Measurements from ENCODE around the gene ASTL. TPM values are rescaled to one million over a fixed set of nuclear protein-coding genes. Genes with fewer than 3 reads are reported as not detected.
A peak's percentile ranks its signal among the peaks of the same experiment; 100 is the strongest.

The ASTL gene
- total RNA-seq, 3 donors from 2014 or later (not counting 1 experiment from before 2014, with no cell fraction given) = 5.5 to 11.3 (median 8.8) TPM

DNA sequence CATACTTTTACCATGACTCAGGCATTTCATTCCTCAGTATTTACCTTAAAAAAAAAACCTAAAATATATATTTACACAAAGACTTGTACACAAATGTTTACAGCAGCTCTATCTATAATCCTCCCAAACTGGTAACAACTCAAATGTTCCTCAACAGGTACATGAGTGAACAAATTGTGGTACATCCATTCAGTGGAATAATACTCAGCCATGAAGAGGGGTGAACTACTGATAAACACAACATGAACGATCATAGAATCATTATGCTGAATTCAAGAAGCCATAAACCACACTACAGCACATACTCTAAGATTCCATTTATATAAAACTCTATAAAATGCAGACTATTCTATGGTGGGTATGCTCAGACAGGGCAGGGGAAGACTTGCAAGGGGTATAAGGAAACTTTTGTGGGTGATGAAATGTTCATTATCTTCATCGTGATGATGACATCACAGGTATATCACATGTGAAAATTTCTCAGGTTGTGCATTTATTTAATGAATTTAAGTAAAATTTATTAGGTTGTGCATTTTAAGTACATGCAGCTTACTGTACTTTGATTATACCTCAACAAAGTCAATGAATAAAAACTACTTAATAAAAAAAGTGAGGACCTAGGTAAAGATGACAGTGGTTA, 31.7 kb upstream of the ASTL start:
- Histone ChIP-seq H3K9me3 (ENCODE audit: control insufficient read depth, insufficient read depth, low read length) (no peaks in the 10 kb centered on the region), H3K36me3 (ENCODE audit: control insufficient read depth, insufficient read depth, low read length) (no peaks in the 10 kb centered on the region), H3K4me3 (ENCODE audit: low read length) (no peak overlapping the region), H3K27ac (ENCODE audit: low read length) (no peak overlapping the region), H3K4me1 (ENCODE audit: control insufficient read depth, insufficient read depth, low read length) (peaks cover 13% of the 10 kb centered on the region), H3K27me3 (ENCODE audit: control insufficient read depth, insufficient read depth, low read length) (no peaks in the 10 kb centered on the region)
- H3K36me3 Mint-ChIP-seq = no peaks in the 10 kb centered on the region
- H3K27me3 Mint-ChIP-seq (ENCODE audit: low read depth in 2 of 2) = no peaks in the 10 kb centered on the region
- peaks cover 6 to 15% of the 10 kb centered on the region in 2 donors for H3K4me1 Mint-ChIP-seq
- peak overlapping the region in 1 of 2 donors; percentile 10 for H3K27ac Mint-ChIP-seq
- no peak for ATAC-seq
- H3K4me3 Mint-ChIP-seq = no peak overlapping the region
- no peak for DNase-seq
- WGBS (ENCODE audit: insufficient coverage) = 100% methylated on average over 1 of the region's 2 CpGs
- H3K9me3 Mint-ChIP-seq = no peaks in the 10 kb centered on the region
- TF ChIP-seq, protein P1, sequence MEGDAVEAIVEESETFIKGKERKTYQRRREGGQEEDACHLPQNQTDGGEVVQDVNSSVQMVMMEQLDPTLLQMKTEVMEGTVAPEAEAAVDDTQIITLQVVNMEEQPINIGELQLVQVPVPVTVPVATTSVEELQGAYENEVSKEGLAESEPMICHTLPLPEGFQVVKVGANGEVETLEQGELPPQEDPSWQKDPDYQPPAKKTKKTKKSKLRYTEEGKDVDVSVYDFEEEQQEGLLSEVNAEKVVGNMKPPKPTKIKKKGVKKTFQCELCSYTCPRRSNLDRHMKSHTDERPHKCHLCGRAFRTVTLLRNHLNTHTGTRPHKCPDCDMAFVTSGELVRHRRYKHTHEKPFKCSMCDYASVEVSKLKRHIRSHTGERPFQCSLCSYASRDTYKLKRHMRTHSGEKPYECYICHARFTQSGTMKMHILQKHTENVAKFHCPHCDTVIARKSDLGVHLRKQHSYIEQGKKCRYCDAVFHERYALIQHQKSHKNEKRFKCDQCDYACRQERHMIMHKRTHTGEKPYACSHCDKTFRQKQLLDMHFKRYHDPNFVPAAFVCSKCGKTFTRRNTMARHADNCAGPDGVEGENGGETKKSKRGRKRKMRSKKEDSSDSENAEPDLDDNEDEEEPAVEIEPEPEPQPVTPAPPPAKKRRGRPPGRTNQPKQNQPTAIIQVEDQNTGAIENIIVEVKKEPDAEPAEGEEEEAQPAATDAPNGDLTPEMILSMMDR (IDR thresholded peaks at IDR 0.05) = no peak
- intact Hi-C loops (cut with micrococcal nuclease) = loop anchor here (10.0 kb wide), 2 partner anchors 145 to 175 kb away; partner anchors contain the start of gene ANKRD36C

GRCh38 chr2:96167407-96168013, 29.2 kb upstream of the ASTL start:
- Mint-ChIP-seq H3K4me1 (peaks cover 22 to 33% of the 10 kb centered on the region in 2 donors), H3K9me3 (no peaks in the 10 kb centered on the region), H3K27me3 (ENCODE audit: low read depth in 2 of 2) (no peaks in the 10 kb centered on the region), H3K27ac (peak overlapping the region; percentile 8 to 17), H3K36me3 (no peaks in the 10 kb centered on the region), H3K4me3 (no peak overlapping the region)
- H3K4me1 ChIP-seq (ENCODE audit: control insufficient read depth, insufficient read depth, low read length) = peaks cover 31% of the 10 kb centered on the region
- ATAC-seq (no peak), DNase-seq (peak in 1 of 2 donors; percentile 33)
- 73% methylated on average over 5 of the region's 6 CpGs for WGBS (ENCODE audit: insufficient coverage)
- H3K4me3 ChIP-seq (ENCODE audit: low read length) = no peak overlapping the region
- H3K36me3 ChIP-seq (ENCODE audit: control insufficient read depth, insufficient read depth, low read length) = no peaks in the 10 kb centered on the region
- no peaks in the 10 kb centered on the region for H3K27me3 ChIP-seq (ENCODE audit: control insufficient read depth, insufficient read depth, low read length)
- intact Hi-C loops (cut with micrococcal nuclease) = no loop called here
- no peak overlapping the region for H3K27ac ChIP-seq (ENCODE audit: low read length)
- TF ChIP-seq, protein P1 (IDR thresholded peaks at IDR 0.05) = no peak
- no peaks in the 10 kb centered on the region for H3K9me3 ChIP-seq (ENCODE audit: control insufficient read depth, insufficient read depth, low read length)

GRCh38 chr2:96164459-96165184, 26.3 kb upstream of the ASTL start:
- Mint-ChIP-seq H3K4me1 (peaks cover 47 to 56% of the 10 kb centered on the region in 2 donors), H3K4me3 (peak overlapping the region; percentile 75), H3K9me3 (no peaks in the 10 kb centered on the region), H3K36me3 (no peaks in the 10 kb centered on the region), H3K27me3 (ENCODE audit: low read depth in 2 of 2) (no peaks in the 10 kb centered on the region), H3K27ac (peak overlapping the region; percentile 78 to 99)
- Histone ChIP-seq H3K27me3 (ENCODE audit: control insufficient read depth, insufficient read depth, low read length) (no peaks in the 10 kb centered on the region), H3K27ac (ENCODE audit: low read length) (peak overlapping the region; percentile 89), H3K4me1 (ENCODE audit: control insufficient read depth, insufficient read depth, low read length) (peaks cover 54% of the 10 kb centered on the region), H3K4me3 (ENCODE audit: low read length) (no peak overlapping the region), H3K9me3 (ENCODE audit: control insufficient read depth, insufficient read depth, low read length) (no peaks in the 10 kb centered on the region), H3K36me3 (ENCODE audit: control insufficient read depth, insufficient read depth, low read length) (no peaks in the 10 kb centered on the region)
- WGBS (ENCODE audit: insufficient coverage) = 69% methylated on average over 18 of the region's 18 CpGs
- DNase-seq (peak in 1 of 2 donors; percentile 85), ATAC-seq (peak; percentile 16 to 46 (median 23))
- TF ChIP-seq, protein P1 (IDR thresholded peaks at IDR 0.05) = no peak
- intact Hi-C loops (cut with micrococcal nuclease) = loop anchor here (1.0 kb wide), 2 partner anchors 8 to 16 kb away; no protein-coding TSS in a partner anchor

Data from natural killer cell (primary cell).